Measurements from ENCODE around the gene NEUROD1. TPM values are rescaled to one million over a fixed set of nuclear protein-coding genes. Genes with fewer than 3 reads are reported as not detected.
A peak's percentile ranks its signal among the peaks of the same experiment; 100 is the strongest.

The NEUROD1 gene
- not detected for total RNA-seq
- 1 to 10 TPM in 4 of 6 donors, under 1 TPM in 2; 0.75 to 2.1 (median 1.2) TPM for polyA plus RNA-seq (ENCODE audit: insufficient read length in 6 of 6)
- long read RNA-seq, donor 1, partial matches to known transcripts: 0 of 1 reads
- long read RNA-seq, donor 1, other reads (novel, unspliced or antisense): 0 of 1 reads
- long read RNA-seq, donor 2, partial matches to known transcripts: 0 of 2 reads
- long read RNA-seq, donor 2, other reads (novel, unspliced or antisense): 0 of 2 reads
- long read RNA-seq, donor 3, partial matches to known transcripts: 0 of 3 reads
- long read RNA-seq, donor 3, other reads (novel, unspliced or antisense): 0 of 3 reads
- long read RNA-seq, donor 4: 0 reads
- long read RNA-seq, donor 5, partial matches to known transcripts: 0 of 2 reads
- long read RNA-seq, donor 5, other reads (novel, unspliced or antisense): 0 of 2 reads
- long read RNA-seq, donor 6: 0 reads
- long read RNA-seq, donor 7: 0 reads
- long read RNA-seq, donor 8: 0 reads
- long read RNA-seq, donor 9: 0 reads
- long read RNA-seq, donor 10: 0 reads
- long read RNA-seq, donor 11, partial matches to known transcripts: 0 of 3 reads
- long read RNA-seq, donor 11, other reads (novel, unspliced or antisense): 0 of 3 reads
- long read RNA-seq, donor 12, partial matches to known transcripts: 0 of 3 reads
- long read RNA-seq, donor 12, other reads (novel, unspliced or antisense): 0 of 3 reads

GRCh38 chr2:181680055-181680936 is at the start of gene NEUROD1:
Gene NEUROD1 (minus strand): TSS chr2:181680517. CDS start chr2:181678860, 1,657 bp downstream.
- no peak within 1 kb of the TSS for H3K4me3 ChIP-seq
- no peak for ATAC-seq

GRCh38 chr2:181725476-181725875 is 45.2 kb upstream of the NEUROD1 start:
- Histone ChIP-seq H3K36me3 (no peaks in the 10 kb centered on the region), H3K27me3 (no peaks in the 10 kb centered on the region), H3K4me1 (no peaks in the 10 kb centered on the region), H3K4me3 (no peak overlapping the region), H3K9me3 (no peaks in the 10 kb centered on the region), H3K27ac (no peak overlapping the region)
- intact Hi-C loops (cut with DNase I): no loop called here
- DNase-seq (no peak), ATAC-seq (no peak)
- TF ChIP-seq CTCF (IDR thresholded peaks at IDR 0.05): no peak

More at GRCh38 chr2:181680055-181680936, at the start of gene NEUROD1:
- Histone ChIP-seq H3K9me3 (no peaks in the 10 kb centered on the region), H3K27me3 (peaks cover 87 to 100% of the 10 kb centered on the region in 2 donors), H3K27ac (no peak within 1 kb of the TSS), H3K36me3 (no peaks in the 10 kb centered on the region), H3K4me1 (peaks cover 3 to 17% of the 10 kb centered on the region in 2 donors)
- no peak for TF ChIP-seq CTCF (IDR thresholded peaks at IDR 0.05)
- intact Hi-C loops (cut with DNase I): no loop called here
- peak in 1 of 4 donors; percentile 73 for DNase-seq

- no peaks in the 10 kb centered on the region for H3K36me3 ChIP-seq
- no peaks in the 10 kb centered on the region for H3K4me1 ChIP-seq
- no peak for TF ChIP-seq CTCF (IDR thresholded peaks at IDR 0.05)
- H3K27ac ChIP-seq: no peak overlapping the region
- ATAC-seq (no peak), DNase-seq (no peak)
- intact Hi-C loops (cut with DNase I): no loop called here
- no peak overlapping the region for H3K4me3 ChIP-seq
- no peaks in the 10 kb centered on the region for H3K27me3 ChIP-seq
- no peaks in the 10 kb centered on the region for H3K9me3 ChIP-seq
Observed at GRCh38 chr2:181724662-181725061, 44.3 kb upstream of the NEUROD1 start.

- H3K27me3 ChIP-seq: no peaks in the 10 kb centered on the region
- intact Hi-C loops (cut with DNase I): no loop called here
- no peak for TF ChIP-seq CTCF (IDR thresholded peaks at IDR 0.05)
- ATAC-seq (no peak), DNase-seq (no peak)
- no peaks in the 10 kb centered on the region for H3K4me1 ChIP-seq
- no peaks in the 10 kb centered on the region for H3K9me3 ChIP-seq
- no peak overlapping the region for H3K4me3 ChIP-seq
- no peak overlapping the region for H3K27ac ChIP-seq
- H3K36me3 ChIP-seq: no peaks in the 10 kb centered on the region
Observed at GRCh38 chr2:181723731-181724130, 43.4 kb upstream of the NEUROD1 start.
